NCI-H82 (cell line): ENCODE results near the gene PTPRD.

Source experiments
- DNase-seq: peaks from one replicate; lab custom pipeline; 2025; lab: John Stamatoyannopoulos, UW

Gene PTPRD

GRCh38 chr9:8332871-8333270 lies 2279.9 kb downstream of the PTPRD start:
- DNase-seq = no peak

GRCh38 chr9:8332331-8332650 lies 2280.5 kb downstream of the PTPRD start:
- no peak for DNase-seq

GRCh38 chr9:8331507-8332330 lies 2281.1 kb downstream of the PTPRD start:
- no peak for DNase-seq

GRCh38 chr9:8329561-8330283 lies 2283.1 kb downstream of the PTPRD start:
- DNase-seq = no peak

GRCh38 chr9:8315211-8315610 lies 2297.6 kb downstream of the PTPRD start:
- DNase-seq = no peak

- no peak for DNase-seq
Observed at GRCh38 chr9:8309258-8309657, 2303.5 kb downstream of the PTPRD start.

- no peak for DNase-seq
Observed at GRCh38 chr9:8304720-8305119, 2308.1 kb downstream of the PTPRD start.

- no peak for DNase-seq
Observed at GRCh38 chr9:8301296-8301695, 2311.5 kb downstream of the PTPRD start.

- no peak for DNase-seq
Observed at GRCh38 chr9:8297047-8297446, 2315.8 kb downstream of the PTPRD start.

GRCh38 chr9:8292657-8293056 lies 2320.1 kb downstream of the PTPRD start:
- DNase-seq = no peak

- DNase-seq = no peak
Observed at GRCh38 chr9:8289681-8290080, 2323.1 kb downstream of the PTPRD start.

GRCh38 chr9:8287970-8288369 lies 2324.8 kb downstream of the PTPRD start:
- DNase-seq = no peak

- DNase-seq = no peak
Observed at GRCh38 chr9:8287501-8287900, 2325.3 kb downstream of the PTPRD start.

- peak; percentile 45 for DNase-seq
Observed at GRCh38 chr9:8284884-8285283, 2327.9 kb downstream of the PTPRD start.

GRCh38 chr9:8282535-8282934 lies 2330.3 kb downstream of the PTPRD start:
- no peak for DNase-seq

GRCh38 chr9:8280811-8281210 lies 2332.0 kb downstream of the PTPRD start:
- no peak for DNase-seq

- no peak for DNase-seq
Observed at GRCh38 chr9:8278048-8278447, 2334.8 kb downstream of the PTPRD start.

GRCh38 chr9:8270235-8270634 lies 2342.6 kb downstream of the PTPRD start:
- DNase-seq = no peak

GRCh38 chr9:8268881-8269280 lies 2343.9 kb downstream of the PTPRD start:
- DNase-seq = no peak

- DNase-seq = no peak
Observed at GRCh38 chr9:8268216-8268878, 2344.5 kb downstream of the PTPRD start.

- DNase-seq = no peak
Observed at GRCh38 chr9:8267636-8268035, 2345.2 kb downstream of the PTPRD start.

GRCh38 chr9:8266861-8267260 lies 2345.9 kb downstream of the PTPRD start:
- DNase-seq = no peak

- DNase-seq = no peak
Observed at GRCh38 chr9:8265281-8265680, 2347.5 kb downstream of the PTPRD start.
